ENCODE measurements around the gene KMT2A.
A peak's percentile ranks its signal among the peaks of the same experiment; 100 is the strongest.
"Not testable (repeated sequence)": the region's sequence is repeated elsewhere in the genome, so short reads cannot be mapped to it uniquely, and the experiment has no call there.

KMT2A gene

DNA sequence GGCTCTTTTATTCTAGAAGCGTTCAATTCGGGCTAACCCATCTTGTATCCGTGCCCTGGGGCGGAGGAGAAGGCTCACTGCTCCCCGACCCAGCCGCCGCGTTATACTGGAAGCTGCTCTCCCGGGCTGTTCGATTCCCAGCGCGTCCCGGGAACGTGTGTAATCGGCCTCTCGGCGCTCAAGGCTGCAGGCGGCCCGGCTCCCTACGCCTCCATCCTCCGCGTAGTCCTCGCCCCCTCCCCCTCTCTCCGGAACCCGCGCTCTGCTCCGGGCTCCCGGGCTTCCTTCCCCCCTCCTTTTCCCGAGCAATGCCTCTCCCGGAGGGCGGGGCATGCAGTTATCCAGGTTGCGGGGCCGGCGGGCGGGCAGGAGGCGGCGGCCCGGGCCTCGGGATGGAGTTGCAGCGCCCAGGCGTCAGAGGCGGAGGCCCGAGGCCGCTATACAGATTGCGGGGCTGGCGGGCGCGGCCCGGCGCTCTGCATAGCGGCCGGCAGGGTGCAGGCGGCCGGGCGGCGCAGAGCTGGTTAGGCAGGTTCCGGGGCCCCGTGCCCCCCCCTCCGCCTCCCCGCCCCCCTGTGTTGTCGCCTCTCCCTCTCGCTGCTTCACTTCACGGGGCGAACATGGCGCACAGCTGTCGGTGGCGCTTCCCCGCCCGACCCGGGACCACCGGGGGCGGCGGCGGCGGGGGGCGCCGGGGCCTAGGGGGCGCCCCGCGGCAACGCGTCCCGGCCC, at the start of gene KMT2A:
KMT2A (plus strand) TSS at position 600 of the 732 bp plus-strand sequence; CDS start at position 621, 21 bp downstream.
- peak; percentile 98 for DNase-seq (ENCODE audit: low read depth)

DNA sequence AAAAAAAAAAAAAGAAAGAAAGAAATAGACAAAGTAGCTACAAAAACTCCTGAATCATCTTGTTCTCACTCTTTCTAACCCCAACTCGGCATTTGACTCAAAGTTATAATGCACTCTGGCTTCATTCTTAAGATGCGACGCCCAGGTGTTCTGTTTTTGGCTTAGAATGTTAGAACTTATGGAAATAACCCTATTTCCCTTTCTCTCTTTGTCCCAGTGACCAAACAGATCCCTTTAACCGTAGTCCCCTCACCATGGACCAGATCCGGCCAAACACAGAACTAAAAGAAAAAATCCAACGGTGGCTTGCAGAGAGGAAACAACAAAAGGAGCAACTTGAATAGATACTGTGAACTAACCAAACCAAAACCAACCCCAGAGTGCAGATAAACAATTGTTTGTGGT, 40.2 kb upstream of the KMT2A start:
- no peak for DNase-seq (ENCODE audit: low read depth)

DNA sequence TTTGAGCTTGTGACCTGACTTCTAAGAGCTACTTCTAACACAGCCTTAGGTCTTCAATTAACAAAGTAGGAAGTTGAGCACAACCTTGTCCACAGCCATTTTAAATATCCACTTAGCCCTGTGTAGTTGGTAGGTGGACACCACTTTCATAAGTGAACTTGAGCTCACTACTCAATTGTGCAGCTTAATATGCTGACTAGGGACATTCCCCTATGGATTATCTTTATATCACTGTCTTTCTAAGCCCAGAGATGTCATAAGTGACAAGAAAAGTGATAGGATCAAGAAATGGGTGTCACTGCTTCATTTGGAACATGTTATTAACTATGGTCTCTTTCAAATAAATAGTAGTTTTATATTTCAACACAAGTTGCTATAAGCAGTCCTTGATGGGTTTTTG, 38.8 kb upstream of the KMT2A start:
- no peak for DNase-seq (ENCODE audit: low read depth)

DNA sequence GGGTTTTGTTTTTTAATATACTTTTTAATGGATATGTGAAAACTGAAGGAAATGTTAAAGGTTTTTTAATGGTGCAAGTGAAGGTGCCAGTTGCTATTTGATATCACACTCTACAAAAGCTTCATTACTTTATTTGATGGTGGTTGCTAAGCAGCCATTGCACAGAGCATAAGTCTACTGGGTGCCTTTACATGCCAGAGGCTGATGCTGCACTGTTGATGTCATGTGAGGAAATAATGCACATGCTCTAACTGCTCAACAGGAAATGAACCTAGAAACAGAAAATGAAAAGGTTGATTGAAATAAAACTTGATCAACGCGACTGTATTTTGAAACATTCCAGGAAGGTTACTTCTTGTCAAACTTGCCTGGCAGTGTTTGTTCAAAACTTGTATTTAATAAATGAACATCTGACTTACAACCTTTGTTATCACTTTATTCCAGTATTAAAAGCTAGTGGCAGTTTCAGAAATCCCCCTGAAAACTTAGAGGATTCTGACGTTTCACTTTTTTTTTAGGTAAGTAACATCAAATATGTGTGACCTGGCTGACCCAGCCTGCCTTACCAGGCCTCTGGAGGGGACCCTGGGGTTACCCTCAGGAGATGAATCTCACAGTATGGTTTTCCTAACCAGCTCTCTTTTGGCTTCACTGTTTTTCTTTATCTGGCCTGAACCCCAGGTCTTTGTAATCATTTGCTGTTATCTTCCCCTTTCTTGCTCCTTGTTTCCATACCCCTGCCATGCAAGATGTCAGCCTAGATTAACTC, 37.3 kb upstream of the KMT2A start:
- DNase-seq (ENCODE audit: low read depth) = peak; percentile 31

DNA sequence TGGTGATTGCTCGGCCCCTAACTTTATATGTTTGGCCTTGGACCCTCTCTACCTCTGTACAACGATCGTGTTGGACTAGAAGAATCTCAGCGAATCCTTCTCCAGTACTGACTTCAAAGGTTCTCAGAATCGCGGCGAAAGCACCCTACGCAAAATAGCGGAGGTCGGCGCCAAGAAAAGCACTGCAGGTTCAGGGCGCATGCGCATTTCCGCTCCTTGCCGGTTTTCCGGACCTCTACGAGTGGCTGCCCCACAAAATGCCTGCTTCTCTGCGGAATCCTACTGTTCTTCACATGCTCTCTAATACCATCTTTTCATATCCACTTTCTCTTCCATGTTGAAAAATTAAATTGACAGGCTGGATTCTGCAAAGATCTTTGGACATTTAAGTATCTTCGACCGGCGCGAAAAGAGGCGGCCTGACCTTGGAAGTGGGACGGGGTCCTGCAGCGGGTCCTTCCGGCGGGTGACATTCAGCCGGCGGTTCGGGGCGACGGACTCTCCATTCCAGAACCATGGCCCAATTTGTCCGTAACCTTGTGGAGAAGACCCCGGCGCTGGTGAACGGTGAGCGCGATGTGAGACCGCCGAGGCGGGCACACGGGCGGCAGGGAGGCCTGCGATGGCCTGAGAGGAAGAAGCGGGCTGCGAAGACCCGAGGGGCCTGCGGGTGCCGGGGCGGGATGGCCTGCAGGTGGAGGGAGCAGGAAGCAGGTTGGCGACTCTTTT, 35.0 kb upstream of the KMT2A start, which contains the start of gene ATP5MG:
ATP5MG (plus strand) TSS at position 456 of the 729 bp plus-strand sequence; CDS start at position 516, 60 bp downstream.
- DNase-seq (ENCODE audit: low read depth) = peak; percentile 85

DNA sequence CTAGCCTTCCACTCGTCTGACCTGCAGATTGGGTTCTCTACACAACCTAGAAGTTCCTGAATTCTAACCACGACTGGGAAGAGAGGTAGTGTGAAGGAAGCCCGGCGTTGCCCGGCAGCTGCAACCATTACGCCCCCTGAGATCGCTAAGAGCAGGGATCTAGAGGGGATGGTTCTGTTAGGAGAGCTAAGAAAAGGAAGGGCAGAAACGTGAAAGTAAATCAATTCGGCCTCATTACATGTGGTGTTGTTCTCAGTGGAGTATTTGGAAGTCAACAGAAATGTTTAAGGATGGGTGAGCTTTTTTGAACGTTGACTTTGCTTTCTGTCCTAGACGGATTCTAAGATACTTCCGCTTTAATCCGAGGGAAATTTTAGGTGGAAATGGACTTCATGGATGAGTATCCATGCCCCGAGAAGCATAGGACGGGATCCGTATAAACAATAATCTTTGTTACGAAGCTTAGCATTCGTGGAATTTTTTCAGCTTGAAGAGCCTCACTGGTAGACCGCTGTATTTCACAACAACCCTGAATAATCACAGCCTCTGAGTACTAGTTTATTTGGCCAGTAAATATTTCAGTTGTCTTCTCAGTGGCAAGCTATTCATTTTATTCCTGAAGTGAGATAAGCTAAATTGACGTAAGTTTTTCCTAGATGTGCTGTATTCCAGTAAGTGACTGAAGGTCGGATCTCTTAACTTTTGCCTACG, 34.3 kb upstream of the KMT2A start:
- peak; percentile 98 for DNase-seq (ENCODE audit: low read depth)

DNA sequence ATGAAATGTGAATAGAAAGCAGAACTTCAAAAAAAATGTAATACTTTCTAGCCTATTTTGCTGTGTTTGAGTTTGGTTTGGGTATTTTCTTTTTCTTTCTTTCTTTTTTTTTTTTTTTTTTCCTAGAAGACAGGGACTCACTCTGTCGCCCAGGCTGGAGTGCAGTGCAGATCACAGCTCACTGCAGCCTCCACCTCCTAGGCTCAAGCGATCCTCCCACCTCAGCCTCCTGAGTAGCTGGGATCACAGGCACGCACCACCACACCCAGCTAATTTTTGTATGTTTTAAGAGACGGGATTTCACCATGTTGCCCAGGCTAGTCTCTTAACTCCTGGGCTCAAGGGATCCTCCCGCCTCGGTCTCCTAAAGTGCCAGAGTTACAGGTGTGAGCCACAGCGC, 33.7 kb upstream of the KMT2A start:
- DNase-seq (ENCODE audit: low read depth) = not testable (repeated sequence)

DNA sequence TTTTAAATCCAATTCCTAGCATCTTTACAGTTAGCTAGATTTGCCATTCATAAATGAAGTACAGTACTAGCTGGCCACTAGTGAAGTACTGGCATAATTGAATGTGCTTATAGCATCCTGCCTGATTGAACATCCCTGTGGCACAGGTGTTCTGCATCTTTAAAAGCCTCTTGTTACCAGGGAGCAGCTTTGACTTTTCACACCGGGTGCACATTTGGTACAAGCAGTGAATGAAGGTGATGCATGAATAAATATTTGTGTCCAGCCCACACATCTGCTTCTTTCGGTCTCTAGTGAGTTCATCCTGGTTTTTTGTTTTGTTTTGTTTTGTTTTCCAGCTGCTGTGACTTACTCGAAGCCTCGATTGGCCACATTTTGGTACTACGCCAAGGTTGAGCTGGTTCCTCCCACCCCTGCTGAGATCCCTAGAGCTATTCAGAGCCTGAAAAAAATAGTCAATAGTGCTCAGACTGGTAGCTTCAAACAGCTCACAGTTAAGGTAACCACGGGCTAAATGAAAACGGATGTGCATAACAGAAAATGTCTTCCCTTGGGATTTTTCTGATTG, 29.6 kb upstream of the KMT2A start:
- peak; percentile 31 for DNase-seq (ENCODE audit: low read depth)

DNA sequence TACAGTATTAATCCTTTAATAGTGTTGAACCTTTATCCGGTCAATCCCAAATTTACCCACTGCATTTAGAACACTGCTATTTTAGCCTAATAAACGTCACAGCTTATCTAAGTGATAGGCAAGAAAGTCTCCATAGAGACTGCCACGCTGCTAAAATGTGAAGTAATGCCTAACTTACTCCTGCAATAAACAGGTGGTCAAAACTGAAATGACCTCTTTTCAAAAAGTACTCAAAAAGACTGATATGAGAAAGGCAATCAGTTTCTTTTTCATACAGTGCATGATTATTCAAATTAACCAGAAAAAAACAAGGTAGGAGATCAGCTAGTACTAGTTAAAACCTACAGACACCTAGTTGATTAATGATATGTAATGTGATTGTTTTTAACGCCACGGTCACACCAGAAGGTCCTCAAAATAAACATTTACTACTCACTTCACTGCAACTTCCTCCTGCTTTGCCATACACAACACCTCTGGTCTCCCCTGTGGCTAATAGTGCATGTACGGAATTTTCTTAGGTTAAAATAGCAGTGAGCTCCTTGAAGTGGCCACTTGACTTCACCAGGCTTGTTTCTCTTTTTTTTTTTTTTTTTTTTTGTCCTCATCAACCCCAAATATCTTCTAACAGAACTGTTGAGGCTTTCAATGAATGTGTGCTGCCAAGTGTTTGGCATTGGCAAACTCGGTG, 26.1 kb upstream of the KMT2A start:
- no peak for DNase-seq (ENCODE audit: low read depth)

DNA sequence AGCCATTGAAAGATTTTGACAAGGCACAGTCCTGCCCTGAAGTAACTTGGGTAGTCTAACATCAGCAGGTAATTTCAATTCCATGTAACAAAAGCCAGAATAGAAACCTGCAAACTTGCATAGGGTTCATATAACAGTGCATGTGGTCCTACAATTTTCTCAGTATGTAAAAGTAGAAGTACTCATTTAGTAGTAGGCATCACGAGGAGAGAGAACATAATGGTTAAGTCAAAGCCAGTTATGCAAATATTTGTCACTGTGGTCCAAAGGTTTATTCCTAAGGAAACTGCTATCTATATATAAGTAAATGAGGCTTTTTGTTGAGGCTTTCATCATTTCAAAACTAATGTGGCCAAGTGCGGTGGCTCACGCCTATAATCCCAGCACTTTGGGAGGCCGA, 24.8 kb upstream of the KMT2A start:
- no peak for DNase-seq (ENCODE audit: low read depth)

DNA sequence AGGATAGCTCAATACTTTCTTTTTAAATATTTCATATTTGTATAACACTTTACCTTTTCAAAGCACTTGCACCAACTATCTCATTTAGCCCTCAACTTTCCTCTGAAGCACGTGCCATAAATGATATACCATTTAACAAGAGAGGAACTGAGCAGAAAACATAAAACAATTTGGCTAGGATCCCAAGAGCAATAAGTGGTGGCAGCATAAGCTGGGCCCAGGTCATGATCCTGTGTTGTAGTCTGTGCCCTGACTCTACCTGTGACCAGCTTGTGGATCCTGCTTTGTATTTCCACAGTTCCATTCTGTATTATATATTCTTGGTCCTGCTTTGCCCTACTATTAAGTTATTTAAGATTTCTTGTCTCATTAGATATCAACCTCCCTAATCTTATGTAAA, 23.4 kb upstream of the KMT2A start:
- no peak for DNase-seq (ENCODE audit: low read depth)

DNA sequence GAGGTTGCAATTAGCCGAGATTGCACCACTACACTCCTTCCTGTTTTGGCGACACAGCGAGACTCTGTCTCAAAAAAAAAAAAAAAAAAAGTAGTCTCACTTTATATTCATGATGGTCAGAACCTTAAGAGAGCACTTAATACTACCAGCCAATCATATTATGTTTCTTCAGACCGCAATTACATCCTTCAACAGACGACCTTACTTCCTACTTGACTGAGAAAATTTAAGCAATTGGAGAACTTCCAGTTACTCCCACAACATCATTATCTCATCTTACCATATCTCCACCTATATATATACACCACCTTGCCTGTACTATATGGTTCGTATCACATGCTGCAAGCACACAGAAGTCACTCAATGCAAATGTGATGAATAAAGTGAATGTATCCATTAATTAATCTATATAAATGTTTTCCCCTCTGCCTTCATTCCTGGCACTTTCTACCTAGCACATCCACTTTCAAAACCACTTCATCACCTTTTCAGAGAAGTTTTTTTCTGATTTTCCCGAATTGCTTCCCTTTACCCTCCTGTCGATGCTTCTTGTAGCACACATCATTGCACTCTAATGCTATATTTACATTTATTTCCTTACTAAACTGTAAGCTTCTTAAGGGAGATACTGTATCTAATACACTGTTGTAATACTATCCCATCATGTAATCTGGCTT, 21.1 kb upstream of the KMT2A start:
- DNase-seq (ENCODE audit: low read depth) = peak; percentile 6

DNA sequence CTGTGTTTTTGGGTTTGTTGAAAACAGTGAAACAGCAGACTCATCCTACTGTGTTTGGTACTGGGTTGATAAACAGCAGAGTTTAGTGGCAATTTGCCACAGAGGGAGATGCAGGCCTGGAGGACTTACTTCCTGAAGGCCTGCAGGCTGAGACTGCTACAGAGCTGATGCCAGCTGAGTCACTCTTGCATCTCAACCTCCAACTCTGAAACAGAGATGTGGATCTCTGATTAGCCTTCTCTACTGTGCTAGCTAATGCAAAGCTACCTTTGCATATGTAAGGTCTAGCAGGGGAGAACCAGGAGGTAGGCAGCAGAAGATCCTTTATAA, 20.6 kb upstream of the KMT2A start:
- DNase-seq (ENCODE audit: low read depth) = peak; percentile 98

DNA sequence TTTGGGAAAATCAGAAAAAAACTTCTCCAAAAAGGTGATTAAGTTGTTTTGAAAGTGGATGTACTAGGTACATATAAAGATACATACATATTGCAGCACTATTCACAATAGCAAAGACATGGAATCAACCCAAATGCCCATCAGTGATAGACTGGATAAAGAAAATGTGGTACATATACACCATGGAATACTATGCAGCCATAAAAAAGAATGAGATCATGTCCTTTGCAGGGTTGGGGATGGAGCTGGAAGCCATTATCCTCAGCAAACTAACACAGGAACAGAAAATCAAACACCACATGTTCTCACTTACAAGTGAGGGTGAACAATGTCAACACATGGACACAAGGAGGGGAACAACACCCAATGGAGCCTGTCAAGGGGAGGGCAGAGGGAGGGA, 19.4 kb upstream of the KMT2A start:
- not testable (repeated sequence) for DNase-seq (ENCODE audit: low read depth)

DNA sequence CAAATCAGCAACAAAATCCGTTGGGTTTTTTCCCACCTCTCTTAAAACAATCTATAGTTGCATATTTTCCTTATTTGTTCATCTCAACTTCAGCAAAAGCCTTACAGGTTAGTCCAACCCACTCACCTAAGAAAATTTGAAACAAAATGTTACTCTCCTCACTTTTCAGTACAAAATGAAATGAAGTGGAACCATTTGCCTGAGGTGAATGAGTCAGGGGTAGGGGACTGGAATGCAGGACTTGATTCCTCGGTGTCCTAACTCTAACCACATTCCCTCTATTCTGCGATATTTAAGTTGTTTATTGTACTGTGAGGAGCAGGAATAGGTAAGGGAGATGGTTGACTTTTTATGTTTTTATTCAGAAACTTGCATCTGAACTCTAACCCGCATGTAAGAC, 18.5 kb upstream of the KMT2A start:
- DNase-seq (ENCODE audit: low read depth) = no peak

DNA sequence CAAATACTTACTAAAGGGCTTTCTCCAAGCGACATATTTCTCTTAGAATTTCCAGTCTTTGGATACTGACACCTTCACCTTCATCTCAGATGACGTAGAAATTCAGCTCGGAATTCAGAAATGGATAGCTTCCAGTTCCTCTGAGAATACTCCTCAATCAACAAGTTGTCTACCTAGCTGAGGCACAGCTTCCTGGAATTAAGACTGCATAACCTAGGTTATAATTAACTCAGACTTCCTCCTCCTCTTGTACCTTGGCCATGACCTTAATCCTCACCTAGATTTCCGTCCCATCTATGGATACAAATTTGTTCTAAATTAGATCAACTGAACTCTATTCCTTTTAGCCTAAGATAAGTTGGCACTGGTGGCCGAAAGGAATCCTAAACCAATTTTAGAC, 17.5 kb upstream of the KMT2A start:
- DNase-seq (ENCODE audit: low read depth) = no peak

DNA sequence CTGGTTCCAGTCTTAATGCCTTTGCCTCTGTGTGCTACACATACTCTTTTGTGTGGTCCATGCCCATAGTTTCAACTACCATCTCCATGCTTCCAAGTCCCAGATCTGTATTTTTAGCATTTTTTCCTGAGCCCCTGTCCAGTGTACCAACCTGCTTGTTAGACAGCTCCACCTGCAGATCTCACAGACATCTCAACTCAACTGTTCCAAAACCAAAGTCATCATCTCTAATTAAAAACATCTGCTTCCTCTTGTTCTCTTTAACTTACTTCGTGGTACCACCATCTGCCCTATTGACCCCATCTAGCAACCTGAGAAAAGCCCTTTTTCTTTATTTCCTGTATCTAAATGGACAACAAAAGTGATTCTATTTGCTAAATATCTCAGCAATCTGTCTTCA, 8.6 kb upstream of the KMT2A start:
- no peak for DNase-seq (ENCODE audit: low read depth)

DNA sequence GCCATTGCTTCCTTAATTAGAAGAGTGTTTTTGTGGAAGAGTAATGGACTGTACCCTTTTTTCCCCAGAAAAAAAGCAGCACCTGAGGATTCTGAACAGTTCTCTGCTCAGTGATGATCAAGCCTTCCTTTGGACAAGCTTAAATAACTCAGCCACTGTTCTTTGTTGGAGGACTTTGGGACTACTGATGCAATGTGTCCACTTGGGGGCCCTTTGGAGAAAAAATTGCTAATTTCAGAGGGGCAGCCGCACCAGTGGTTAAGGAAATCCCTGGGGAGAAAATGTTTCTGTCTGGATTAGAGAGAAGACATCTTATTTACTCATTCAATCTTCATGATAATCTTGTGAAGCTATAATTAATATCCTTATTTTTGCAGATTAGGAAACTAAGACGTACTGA, 5.3 kb upstream of the KMT2A start:
- no peak for DNase-seq (ENCODE audit: low read depth)

DNA sequence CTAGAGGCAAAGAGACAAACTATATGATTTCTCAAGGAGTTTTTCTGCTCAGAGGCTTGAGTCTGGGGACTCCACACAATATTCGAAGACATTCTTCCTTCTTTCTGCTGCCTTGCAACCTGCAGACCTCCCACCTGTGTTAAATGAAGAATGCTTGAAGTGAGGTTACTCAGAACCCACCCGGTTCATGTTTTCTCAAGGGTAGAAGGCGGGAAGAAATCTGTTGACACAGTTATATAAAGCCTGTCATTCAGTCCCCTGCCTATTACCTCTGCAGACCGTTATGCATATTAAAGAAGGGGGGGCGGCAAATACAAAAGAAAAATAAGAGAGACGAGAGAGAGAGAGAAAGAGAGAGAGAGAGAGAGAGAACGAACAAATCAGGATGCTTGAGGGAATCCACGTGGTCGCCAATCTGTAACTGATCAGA, 2.2 kb upstream of the KMT2A start:
- DNase-seq (ENCODE audit: low read depth) = peak; percentile 69

DNA sequence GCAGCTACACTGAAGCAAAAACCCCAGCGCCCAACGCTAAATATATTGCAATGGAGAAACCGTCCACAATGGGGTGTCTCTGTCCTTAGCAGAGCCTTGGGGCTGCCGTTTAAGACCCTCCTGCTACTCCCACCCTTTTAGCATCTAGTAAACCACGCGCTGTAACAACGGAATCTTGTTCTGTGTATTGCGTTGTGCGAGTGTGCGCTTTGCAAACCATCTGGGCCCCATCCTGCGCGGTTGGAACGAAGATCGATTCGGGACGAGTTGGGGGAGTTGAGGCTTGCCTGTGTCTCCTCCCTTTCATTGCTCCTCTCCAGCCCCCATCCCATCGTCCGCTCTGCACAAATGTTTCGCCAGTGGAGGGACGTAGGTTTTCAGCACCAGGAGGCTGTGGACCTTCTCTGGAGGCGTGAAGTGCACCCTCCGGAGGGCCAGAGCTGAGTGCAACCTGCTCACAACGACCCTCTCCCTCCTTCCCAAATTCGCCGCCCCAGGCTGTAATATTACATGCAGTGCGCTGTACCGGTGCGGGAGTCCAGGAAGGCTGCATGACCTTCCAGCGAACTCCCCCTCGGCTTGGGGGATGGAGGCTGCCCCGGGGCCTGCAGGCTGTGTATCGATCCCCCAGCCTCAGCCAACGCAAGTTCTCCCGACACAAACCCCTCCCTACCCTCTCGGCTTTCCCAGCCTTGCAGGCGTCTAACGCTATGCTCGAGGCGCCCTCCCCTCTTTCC, 1.6 kb upstream of the KMT2A start:
- peak; percentile 60 for DNase-seq (ENCODE audit: low read depth)

All from iris pigment epithelial cell (primary cell).